NCI-H1417 (cell line): ENCODE data around the gene TRIM43.
"Not testable (repeated sequence)": the region's sequence is repeated elsewhere in the genome, so short reads cannot be mapped to it uniquely, and the experiment has no call there.

Experiments used
- DNase-seq, 3 experiments: peaks; one replicate each; lab custom pipeline; 2025; lab: John Stamatoyannopoulos, UW

Gene TRIM43

GRCh38 chr2:95641787-95642186 is 50.0 kb downstream of the TRIM43 start:
- DNase-seq: not testable (repeated sequence)

GRCh38 chr2:95642360-95642759 is 50.6 kb downstream of the TRIM43 start:
- DNase-seq: not testable (repeated sequence)

- not testable (repeated sequence) for DNase-seq
Observed at GRCh38 chr2:95642951-95643350, 51.1 kb downstream of the TRIM43 start.

- not testable (repeated sequence) for DNase-seq
Observed at GRCh38 chr2:95645312-95645711, 53.5 kb downstream of the TRIM43 start.

GRCh38 chr2:95646274-95646994 is 54.6 kb downstream of the TRIM43 start:
- not testable (repeated sequence) for DNase-seq

GRCh38 chr2:95648894-95649544 is 57.2 kb downstream of the TRIM43 start:
- DNase-seq: peak in 2 of 3 experiments; percentile 47 to 52
